Endothelial cell of umbilical vein (primary cell): ENCODE data around the gene CTSA.

ENCODE experiments used
- CTCF ChIP-seq, 2 donors: IDR thresholded peaks; 1 replicate in 1 of 2; 2 replicates in 1 of 2; pipeline ENCODE4 v1.5.1; 2011; ENCODE audit warnings: low read length in 2 of 2, mild to moderate bottlenecking in 2 of 2, moderate library complexity in 2 of 2, control low read depth in 1 of 2, inconsistent platforms in 1 of 2, low read depth in 1 of 2; ENCODE audit not compliant: insufficient read depth in 1 of 2; ENCODE audit errors: extremely low read depth in 1 of 2
- JUN ChIP-seq: IDR thresholded peaks from 2 replicates; pipeline ENCODE4 v1.6.1; 2011; ENCODE audit warnings: borderline replicate concordance, low read depth; ENCODE audit not compliant: insufficient read length, insufficient read depth
- MAX ChIP-seq: IDR thresholded peaks from 2 replicates; pipeline ENCODE4 v1.6.1; 2011; ENCODE audit not compliant: insufficient read depth, insufficient read length
- POLR2A ChIP-seq: IDR thresholded peaks from 2 replicates; pipeline ENCODE4 v1.6.1; 2012; ENCODE audit warnings: low read depth, mild to moderate bottlenecking, control low read depth, low read length
- POLR2AphosphoS5 ChIP-seq: IDR thresholded peaks from 2 replicates; pipeline ENCODE4 v1.6.1; 2012; ENCODE audit warnings: low read depth, mild to moderate bottlenecking, control low read depth, low read length, moderate library complexity; ENCODE audit not compliant: insufficient read depth

GRCh38 chr20:45845452-45845851 lies 45.7 kb upstream of the CTSA start:
- TF ChIP-seq CTCF (IDR thresholded peaks at IDR 0.05; ENCODE audit: extremely low read depth in 1 of 2, insufficient read depth in 1 of 2, low read depth in 1 of 2, low read length in 2 of 2) (no peak), JUN (no peak), MAX (no peak), POLR2AphosphoS5 (no peak), POLR2A (no peak)
